Dendritic cell treated with granulocyte-macrophage colony-stimulating factor and Interleukin-4, amounts not matched to agents 40 ng/mL and 50 ng/mL, for 4 days (primary cell): Measurements from ENCODE around the gene KRTAP10-6.
"Not testable (repeated sequence)": the region's sequence is repeated elsewhere in the genome, so short reads cannot be mapped to it uniquely, and the experiment has no call there.

Experiments used
- H3K27ac Mint-ChIP-seq: one replicate; pipeline ENCODE4 v1.8.0; 2022; ENCODE audit warnings: mild to moderate bottlenecking, mixed read lengths
- H3K27me3 Mint-ChIP-seq: one replicate; pipeline ENCODE4 v1.8.0; 2022; ENCODE audit warnings: mild to moderate bottlenecking, mixed read lengths
- H3K36me3 Mint-ChIP-seq: one replicate; pipeline ENCODE4 v1.8.0; 2022; ENCODE audit warnings: low read depth, mixed read lengths
- H3K4me1 Mint-ChIP-seq: one replicate; pipeline ENCODE4 v1.8.0; 2022; ENCODE audit warnings: low read depth, mixed read lengths
- H3K4me3 Mint-ChIP-seq: one replicate; pipeline ENCODE4 v1.8.0; 2022; ENCODE audit warnings: mild to moderate bottlenecking, moderate library complexity, mixed read lengths
- H3K9me3 Mint-ChIP-seq: one replicate; pipeline ENCODE4 v1.8.0; 2022; ENCODE audit warnings: mixed read lengths
- intact Hi-C: fragments of 100-400 bp; cut with micrococcal nuclease; formaldehyde crosslinking; loops from one replicate; pipeline ENCODE4 v1.15.0; 2022

Gene KRTAP10-6

GRCh38 chr21:44583089-44583799, 9.1 kb downstream of the KRTAP10-6 start:
- H3K36me3 Mint-ChIP-seq, result no peaks in the 10 kb centered on the region
- no peaks in the 10 kb centered on the region for H3K4me1 Mint-ChIP-seq
- H3K4me3 Mint-ChIP-seq, result no peak overlapping the region
- peaks cover 43% of the 10 kb centered on the region for H3K27me3 Mint-ChIP-seq
- no peak overlapping the region for H3K27ac Mint-ChIP-seq
- intact Hi-C loops, result no loop called here
- peaks cover 39% of the 10 kb centered on the region for H3K9me3 Mint-ChIP-seq

GRCh38 chr21:44582055-44582454, 10.2 kb downstream of the KRTAP10-6 start:
- Mint-ChIP-seq H3K9me3 (peaks cover 45% of the 10 kb centered on the region), H3K4me3 (no peak overlapping the region), H3K27ac (no peak overlapping the region), H3K4me1 (no peaks in the 10 kb centered on the region), H3K27me3 (peaks cover 44% of the 10 kb centered on the region), H3K36me3 (no peaks in the 10 kb centered on the region)
- intact Hi-C loops, result no loop called here

GRCh38 chr21:44581158-44581557, 11.1 kb downstream of the KRTAP10-6 start:
- intact Hi-C loops, result no loop called here
- Mint-ChIP-seq H3K9me3 (peaks cover 53% of the 10 kb centered on the region), H3K36me3 (no peaks in the 10 kb centered on the region), H3K27ac (no peak overlapping the region), H3K4me3 (no peak overlapping the region), H3K4me1 (no peaks in the 10 kb centered on the region), H3K27me3 (peaks cover 41% of the 10 kb centered on the region)

- H3K4me1 Mint-ChIP-seq, H3K27ac Mint-ChIP-seq, intact Hi-C loops, H3K4me3 Mint-ChIP-seq, H3K36me3 Mint-ChIP-seq: not testable (repeated sequence)
- Mint-ChIP-seq H3K9me3 (peaks cover 46% of the 10 kb centered on the region), H3K27me3 (peaks cover 38% of the 10 kb centered on the region)
Observed at GRCh38 chr21:44580231-44580821, 12.0 kb downstream of the KRTAP10-6 start, which contains the start of gene KRTAP10-5. KRTAP10-5 (minus strand) TSS chr21:44580604; CDS start chr21:44580578, 26 bp downstream.

GRCh38 chr21:44579833-44580144, 12.5 kb downstream of the KRTAP10-6 start:
- no peaks in the 10 kb centered on the region for H3K36me3 Mint-ChIP-seq
- intact Hi-C loops, result no loop called here
- H3K9me3 Mint-ChIP-seq, result peaks cover 45% of the 10 kb centered on the region
- no peak overlapping the region for H3K27ac Mint-ChIP-seq
- no peaks in the 10 kb centered on the region for H3K4me1 Mint-ChIP-seq
- H3K4me3 Mint-ChIP-seq, result no peak overlapping the region
- H3K27me3 Mint-ChIP-seq, result peaks cover 37% of the 10 kb centered on the region

GRCh38 chr21:44579056-44579832, 13.1 kb downstream of the KRTAP10-6 start:
- peaks cover 42% of the 10 kb centered on the region for H3K27me3 Mint-ChIP-seq

GRCh38 chr21:44578371-44579055, 13.8 kb downstream of the KRTAP10-6 start:
- Mint-ChIP-seq H3K4me3 (no peak overlapping the region), H3K9me3 (peaks cover 45% of the 10 kb centered on the region), H3K27me3 (peaks cover 48% of the 10 kb centered on the region), H3K36me3 (no peaks in the 10 kb centered on the region), H3K27ac (no peak overlapping the region), H3K4me1 (no peaks in the 10 kb centered on the region)
- intact Hi-C loops, result no loop called here

More at GRCh38 chr21:44579056-44579832, 13.1 kb downstream of the KRTAP10-6 start:
- intact Hi-C loops, result no loop called here
- Mint-ChIP-seq H3K4me3 (no peak overlapping the region), H3K36me3 (no peaks in the 10 kb centered on the region), H3K9me3 (peaks cover 45% of the 10 kb centered on the region), H3K4me1 (no peaks in the 10 kb centered on the region), H3K27ac (no peak overlapping the region)

GRCh38 chr21:44576025-44576420, 16.3 kb downstream of the KRTAP10-6 start:
- no peak overlapping the region for H3K4me3 Mint-ChIP-seq
- H3K27ac Mint-ChIP-seq, result no peak overlapping the region
- intact Hi-C loops, result no loop called here
- H3K9me3 Mint-ChIP-seq, result peaks cover 30% of the 10 kb centered on the region
- no peaks in the 10 kb centered on the region for H3K4me1 Mint-ChIP-seq
- no peaks in the 10 kb centered on the region for H3K36me3 Mint-ChIP-seq
- H3K27me3 Mint-ChIP-seq, result peaks cover 46% of the 10 kb centered on the region

- Mint-ChIP-seq H3K27ac (no peak overlapping the region), H3K36me3 (no peaks in the 10 kb centered on the region), H3K4me1 (no peaks in the 10 kb centered on the region), H3K9me3 (peaks cover 24% of the 10 kb centered on the region), H3K27me3 (peaks cover 44% of the 10 kb centered on the region), H3K4me3 (no peak overlapping the region)
- intact Hi-C loops, result no loop called here
Observed at GRCh38 chr21:44575307-44576024, 16.8 kb downstream of the KRTAP10-6 start.

GRCh38 chr21:44574457-44575306, 17.6 kb downstream of the KRTAP10-6 start:
- Mint-ChIP-seq H3K27me3 (peaks cover 39% of the 10 kb centered on the region), H3K36me3 (no peaks in the 10 kb centered on the region), H3K27ac (no peak overlapping the region), H3K4me3 (no peak overlapping the region), H3K4me1 (no peaks in the 10 kb centered on the region), H3K9me3 (peaks cover 17% of the 10 kb centered on the region)
- intact Hi-C loops, result no loop called here

- H3K27ac Mint-ChIP-seq, H3K4me1 Mint-ChIP-seq, H3K36me3 Mint-ChIP-seq, intact Hi-C loops, H3K4me3 Mint-ChIP-seq: not testable (repeated sequence)
- H3K27me3 Mint-ChIP-seq, result peaks cover 36% of the 10 kb centered on the region
- peaks cover 14% of the 10 kb centered on the region for H3K9me3 Mint-ChIP-seq
Observed at GRCh38 chr21:44573630-44574456, 18.5 kb downstream of the KRTAP10-6 start, which contains the start of gene KRTAP10-4. KRTAP10-4 (plus strand) TSS chr21:44573729; CDS start chr21:44573759, 30 bp downstream.

GRCh38 chr21:44572959-44573583, 19.2 kb downstream of the KRTAP10-6 start:
- peaks cover 37% of the 10 kb centered on the region for H3K27me3 Mint-ChIP-seq
- no peaks in the 10 kb centered on the region for H3K36me3 Mint-ChIP-seq
- intact Hi-C loops, result no loop called here
- H3K9me3 Mint-ChIP-seq, result peaks cover 14% of the 10 kb centered on the region
- H3K27ac Mint-ChIP-seq, result no peak overlapping the region
- no peak overlapping the region for H3K4me3 Mint-ChIP-seq
- H3K4me1 Mint-ChIP-seq, result no peaks in the 10 kb centered on the region
